ENCODE measurements around the gene PTPRF.

The PTPRF gene

DNA sequence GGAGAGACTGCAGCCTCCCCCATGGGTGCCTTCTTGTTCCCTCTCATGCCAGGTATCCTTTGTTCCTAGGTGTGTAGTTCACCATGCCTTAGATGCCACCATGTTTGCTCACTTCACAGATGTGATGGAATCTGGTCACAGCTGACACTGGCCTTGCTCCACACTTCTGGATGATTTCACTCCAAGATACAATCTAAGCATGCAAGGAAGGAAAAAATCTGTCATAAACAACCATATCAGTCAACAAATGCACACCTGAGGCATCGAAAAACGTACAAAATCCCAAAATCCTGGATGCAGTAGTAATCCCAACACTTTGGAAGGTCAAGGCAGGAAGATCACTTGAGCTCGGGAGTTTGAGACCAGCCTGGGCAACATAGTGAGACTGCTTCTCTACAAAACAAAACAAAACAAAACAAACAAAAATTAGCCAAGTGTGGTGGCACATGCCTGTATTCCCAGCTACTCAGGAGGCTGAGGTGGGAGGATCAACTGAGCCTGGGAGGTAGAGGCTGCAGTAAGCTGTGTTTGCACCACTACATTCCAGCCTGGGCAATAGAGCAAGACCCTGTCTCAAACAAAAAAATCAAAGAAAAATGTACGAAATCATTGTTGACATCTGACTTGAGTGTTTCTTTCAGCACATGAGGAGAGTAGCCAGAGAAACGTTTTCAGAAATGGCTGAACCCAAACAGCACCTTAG lies 17.1 kb upstream of the PTPRF start:
- DNase-seq = no peak

DNA sequence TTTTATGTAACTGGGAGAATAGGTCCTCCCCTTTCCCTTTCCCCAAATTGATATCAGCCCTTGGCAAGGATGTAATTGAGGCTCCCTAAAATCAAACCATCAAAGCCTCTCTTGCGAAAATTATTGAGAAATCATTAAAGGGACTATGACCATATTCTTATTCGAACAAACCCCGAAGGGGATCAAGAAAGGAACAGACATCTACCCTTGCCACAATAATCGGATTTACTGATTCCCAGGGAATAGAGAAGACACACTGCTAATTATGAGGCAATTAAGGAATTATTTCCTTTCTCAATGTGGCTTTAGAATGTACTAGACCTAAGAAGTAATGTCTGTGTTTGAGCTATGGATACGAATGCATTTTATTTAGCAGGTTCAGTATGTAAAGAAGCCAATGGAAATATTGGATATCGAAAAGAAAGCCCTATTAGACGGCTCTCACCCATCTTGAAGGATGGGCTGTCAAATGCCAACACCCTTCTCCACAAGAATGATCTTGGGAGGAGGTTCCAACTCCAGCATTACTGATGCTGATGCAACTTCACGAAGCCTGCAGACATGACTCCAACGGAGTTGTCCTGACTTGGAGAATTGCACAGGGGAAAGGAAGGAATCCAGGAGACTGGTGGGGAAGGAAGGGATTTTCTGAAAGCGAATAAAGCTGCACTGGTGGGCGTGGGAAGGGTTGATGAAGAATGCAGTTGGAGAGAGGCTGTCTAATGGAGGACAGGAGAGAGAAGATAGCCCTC lies 11.6 kb upstream of the PTPRF start:
- DNase-seq = no peak

DNA sequence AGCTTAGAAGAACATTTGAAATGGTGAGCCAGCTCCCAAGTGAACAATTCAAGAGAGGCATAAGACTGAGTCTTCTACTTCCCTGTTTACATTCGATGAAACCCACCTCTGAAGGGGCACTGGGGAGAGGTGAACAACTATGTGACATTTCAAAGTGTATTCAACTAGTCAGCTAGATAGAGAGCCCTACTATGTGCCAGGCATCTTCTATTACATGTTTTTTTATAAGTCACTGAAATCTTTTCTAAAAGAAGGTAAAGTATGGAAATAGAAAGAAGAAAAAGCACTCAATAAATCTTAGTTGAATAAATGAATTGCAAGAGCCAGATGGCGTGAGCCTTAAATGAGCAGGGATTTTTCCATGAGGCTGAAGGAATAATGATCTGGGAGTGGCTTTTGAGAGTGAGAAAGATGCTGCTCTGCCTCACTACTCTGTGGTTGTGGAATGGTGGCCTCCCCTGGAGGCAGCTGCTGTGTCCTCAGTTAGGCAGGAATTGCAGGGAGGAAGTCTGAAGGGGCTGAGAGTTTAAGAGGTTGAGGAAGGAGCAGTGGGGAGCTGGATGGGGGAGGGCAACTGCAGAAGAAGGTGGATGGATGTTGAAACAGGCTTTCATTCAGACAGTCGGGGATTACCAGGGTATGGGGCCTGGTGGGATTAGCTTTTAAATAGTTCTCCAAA lies 10.4 kb upstream of the PTPRF start:
- no peak for DNase-seq

DNA sequence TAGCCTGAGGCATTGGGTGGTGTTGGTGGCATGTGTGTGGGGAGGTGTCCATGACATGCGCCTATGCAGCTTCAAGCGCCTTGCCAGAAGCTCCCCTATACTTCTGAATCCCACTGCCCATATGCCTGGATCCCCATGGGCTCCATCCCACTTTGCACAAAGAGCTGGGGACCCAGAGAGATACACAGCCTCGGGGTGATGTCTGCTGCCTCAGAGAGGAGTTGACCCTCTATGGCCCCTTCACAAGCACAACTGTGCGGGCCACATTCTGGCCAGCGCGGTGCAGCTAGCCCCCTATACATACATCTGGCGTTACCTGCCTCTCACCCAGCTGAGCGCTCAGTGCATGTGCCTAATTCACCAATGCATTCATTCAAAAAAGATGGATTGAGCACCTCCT lies 9.6 kb upstream of the PTPRF start:
- no peak for DNase-seq

DNA sequence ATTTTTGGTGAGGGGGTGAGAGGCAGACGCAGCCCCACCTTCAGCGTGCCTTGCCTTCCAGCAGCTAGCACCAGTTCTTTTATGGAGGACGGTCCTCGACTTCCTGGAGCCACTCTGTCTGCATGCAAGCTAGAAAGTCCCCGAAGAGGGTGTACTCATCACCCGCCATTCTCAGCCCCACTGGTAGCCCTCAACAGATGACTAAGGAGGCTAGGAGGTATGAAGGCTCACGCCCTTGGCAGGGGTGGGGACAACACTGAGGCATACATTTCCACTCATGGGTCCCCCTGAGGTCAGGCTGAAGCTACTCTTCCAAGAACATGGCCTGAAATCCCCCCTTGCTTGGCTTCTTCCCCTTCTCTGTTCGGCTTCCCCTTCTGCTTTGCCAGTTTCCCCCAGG lies 8.9 kb upstream of the PTPRF start:
- DNase-seq = no peak

DNA sequence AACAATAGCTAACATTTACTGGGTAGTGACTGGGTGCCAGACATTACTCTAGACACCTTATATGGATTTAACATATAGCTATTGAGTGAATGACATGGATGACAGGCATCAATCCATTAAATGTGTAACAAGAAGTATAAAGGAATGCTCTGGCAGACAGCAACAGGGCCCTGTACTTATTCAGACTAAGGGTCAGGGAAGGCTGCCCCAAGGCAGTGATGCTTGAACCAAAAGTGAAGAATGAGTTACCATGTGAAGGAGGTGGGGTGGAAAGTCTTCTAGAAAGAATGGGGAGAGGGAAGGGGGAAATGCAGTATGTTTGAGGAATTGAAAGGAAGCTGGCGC lies 8.3 kb upstream of the PTPRF start:
- no peak for DNase-seq

DNA sequence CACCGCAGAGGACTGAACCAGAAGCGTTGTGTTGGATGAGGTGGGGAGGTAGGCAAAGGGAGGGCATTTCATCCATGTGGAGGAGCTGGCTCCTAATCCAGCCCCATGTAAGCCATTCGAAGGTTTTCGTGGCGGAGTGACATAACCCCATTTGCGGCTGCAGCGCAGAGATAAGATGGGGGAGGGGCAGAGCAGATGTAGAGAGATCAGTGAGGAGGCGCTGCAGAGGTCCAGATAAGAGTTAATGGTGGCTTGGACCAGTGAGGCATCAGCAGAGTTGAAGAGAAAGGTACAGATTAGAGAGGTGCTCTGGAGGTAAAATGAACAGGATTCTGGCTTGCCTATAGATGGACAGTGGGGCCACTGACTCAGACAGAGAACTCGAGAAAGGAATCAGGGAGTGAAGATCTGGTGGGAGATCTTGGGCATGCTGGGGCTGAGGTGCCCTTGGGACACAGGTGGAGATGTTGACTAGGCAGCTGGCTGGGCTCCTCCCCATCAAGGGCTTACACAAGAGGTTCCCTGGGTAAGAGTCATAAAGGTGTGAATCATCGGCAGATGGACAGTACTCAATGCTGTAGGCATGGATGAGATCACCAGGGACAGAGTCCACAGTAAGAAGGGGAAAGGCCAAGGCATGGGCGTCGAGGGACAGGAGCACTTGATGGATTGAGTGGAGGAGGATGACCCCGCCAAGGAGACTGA lies 7.8 kb upstream of the PTPRF start:
- no peak for DNase-seq

DNA sequence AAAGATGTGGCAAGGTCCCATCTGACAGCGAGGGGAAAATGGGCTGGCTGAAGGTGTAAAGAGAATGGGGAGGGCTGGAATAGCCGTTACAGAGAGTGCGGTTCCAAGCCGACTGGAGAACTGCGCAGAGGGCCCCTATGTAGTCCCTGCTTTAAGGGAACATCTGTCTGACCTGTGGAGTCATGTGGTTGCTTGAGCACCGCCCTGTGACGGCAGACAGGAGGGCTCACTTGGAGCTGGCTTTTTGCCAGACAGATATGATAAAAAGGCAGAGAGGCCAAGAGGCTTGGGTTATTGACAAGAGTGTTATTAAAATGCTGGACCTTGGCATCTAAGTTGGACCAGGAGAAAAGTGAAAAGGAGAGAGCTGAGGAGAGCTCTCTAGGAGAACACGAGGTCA lies 5.9 kb upstream of the PTPRF start:
- DNase-seq = no peak

DNA sequence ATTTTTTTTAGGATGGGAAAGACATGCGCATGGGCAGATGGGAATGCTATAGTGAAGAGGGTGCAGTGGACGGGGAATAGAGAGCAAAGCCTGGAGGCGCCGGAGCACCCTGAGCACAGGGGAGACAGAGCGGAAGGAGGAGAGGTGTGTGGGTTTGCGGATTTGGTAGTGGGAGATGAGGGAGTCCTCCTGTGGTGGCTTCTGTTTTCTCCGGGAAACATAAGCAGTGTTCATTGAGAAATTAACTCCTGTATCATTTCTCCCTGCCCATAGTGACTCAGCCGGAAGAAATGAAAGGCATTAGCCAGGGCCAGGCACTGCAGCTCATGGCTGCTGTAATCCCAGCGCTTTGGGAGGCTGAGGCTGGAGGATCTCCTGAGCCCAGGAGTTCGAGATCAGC lies 4.7 kb upstream of the PTPRF start:
- no peak for DNase-seq

DNA sequence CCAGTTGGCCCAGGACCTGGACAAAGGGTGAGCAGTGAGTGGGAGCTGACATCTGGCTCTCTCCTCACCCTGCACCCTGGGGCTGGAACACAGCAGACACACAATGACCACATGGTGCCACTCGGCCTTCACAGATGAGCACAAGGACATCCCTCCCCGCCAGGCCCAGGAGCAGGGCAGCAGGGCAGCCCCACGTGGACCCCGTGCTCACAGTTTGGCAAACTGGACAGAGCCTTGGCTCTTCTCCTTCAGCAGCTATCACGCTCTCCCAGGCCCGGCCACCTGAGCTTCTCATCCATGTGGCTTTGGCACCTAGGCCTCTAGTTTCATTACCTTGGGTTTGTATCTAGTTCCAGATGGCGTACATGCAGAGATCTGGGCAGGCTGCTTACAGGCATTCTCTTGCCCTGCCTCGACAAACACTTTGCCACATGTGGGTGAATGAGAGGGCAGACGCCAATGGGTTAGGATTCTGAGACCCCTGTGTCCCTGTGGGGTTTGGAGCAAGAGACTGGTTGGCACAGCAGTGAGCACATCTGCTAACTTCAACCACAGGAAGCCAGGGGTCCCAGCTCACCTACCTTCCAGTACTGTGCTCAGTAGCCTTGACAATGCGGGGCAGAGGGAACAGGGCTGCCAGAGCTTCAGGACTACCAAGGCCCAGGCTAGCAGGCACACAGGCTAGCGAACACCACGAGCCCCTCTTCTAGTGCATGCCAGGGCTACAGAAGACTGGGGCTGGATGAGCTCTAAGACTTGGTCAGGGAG lies 3.4 kb upstream of the PTPRF start:
- no peak for DNase-seq

DNA sequence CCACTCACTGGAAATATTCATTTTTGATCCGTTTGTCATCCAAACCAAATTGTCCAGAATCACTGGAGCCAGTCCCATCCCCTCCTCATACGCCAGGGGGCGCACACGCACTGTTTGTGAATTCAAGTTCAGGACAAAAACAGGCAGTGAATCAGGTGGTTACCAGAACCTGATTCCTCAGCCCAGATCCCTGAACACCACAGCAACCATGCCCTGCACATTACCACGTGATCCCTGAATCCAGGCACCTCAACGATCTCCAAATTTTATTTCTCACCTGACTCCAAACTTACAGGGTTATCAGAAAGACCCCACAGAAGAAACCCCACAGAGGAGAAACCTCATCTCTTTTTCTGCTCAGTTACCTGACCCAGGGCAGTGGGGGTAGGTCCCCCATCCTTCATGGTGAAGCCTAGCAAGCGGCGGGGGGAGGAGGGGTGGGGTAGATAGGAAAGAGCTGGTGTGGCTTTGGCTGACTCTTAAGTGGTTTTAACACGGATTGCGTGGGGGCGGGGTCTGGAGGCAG lies 1.4 kb upstream of the PTPRF start:
- peak; percentile 76 for DNase-seq

DNA sequence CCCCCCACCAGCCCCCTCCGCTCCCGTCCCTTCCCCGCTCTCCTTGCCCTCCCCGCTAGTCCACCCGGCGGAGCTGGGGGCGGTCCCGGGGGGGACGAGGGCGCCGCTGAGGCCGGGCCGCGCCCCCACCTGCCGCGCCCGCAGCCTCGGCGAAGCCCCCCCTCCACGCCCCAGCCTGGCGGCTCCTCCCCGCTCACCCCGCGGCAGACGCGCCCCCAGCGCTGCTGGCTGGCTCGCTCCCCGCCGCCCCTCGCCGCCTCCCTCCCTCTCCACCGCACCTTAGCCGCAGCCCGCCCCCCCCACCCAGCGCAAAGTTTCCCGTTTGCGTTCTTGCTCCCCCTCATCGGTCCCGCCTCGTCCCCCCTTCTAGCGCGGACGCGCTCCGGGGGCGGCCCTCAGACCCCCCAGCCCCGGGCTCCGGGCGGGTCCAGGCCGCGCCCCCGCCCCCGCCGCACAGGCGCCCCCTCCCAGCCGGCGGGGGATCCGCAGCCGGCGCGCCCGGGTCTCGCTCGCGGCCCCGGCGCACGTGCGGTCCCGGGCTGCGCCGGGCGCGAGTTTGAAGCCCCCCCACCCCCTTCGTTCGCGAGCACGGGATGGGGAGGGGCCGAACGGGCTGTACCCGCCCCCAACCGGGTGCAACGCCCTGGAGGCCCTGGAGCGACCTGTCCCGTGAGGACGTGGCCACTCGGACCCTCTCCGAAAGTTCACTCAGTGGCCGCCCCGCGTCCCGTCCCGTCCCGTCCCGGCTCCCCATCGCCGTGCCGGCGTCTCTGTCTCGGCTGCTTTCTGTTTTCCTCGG lies 623 bp downstream of the PTPRF start:
- DNase-seq = no peak

DNA sequence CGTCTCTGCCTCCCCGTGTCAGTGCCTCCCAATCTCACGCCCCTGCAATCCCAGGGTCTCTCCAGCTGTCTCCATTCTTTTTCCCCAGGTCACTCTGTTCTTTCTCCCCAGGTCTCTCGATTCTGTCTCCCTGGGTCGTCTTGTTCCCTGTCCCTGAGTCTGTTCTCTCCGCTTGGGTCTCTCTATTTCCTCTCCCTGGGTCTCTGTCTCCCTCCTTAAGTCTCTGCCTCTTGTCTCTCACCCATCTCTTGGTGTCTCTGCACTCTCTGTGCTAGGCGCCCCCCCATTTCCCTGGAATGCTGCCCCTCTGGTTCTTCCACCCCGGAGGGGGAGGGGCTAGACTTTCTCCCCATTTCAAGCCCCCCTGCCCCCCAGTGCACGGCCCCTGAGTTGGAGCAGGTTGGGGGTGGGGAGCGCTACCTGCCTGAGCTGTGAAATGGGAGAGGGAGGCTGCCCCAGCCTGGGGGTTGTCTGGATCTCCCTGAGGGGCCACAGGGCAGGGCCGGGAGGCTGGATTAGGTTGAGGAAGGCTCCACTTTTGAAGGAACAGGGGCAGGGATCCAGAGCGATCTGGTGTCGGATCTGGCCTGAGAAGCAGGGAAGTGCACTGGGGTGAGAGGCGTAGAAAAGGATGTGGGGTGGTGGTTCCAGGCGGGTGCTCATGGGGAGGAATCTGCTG lies 1.4 kb downstream of the PTPRF start:
- no peak for DNase-seq

DNA sequence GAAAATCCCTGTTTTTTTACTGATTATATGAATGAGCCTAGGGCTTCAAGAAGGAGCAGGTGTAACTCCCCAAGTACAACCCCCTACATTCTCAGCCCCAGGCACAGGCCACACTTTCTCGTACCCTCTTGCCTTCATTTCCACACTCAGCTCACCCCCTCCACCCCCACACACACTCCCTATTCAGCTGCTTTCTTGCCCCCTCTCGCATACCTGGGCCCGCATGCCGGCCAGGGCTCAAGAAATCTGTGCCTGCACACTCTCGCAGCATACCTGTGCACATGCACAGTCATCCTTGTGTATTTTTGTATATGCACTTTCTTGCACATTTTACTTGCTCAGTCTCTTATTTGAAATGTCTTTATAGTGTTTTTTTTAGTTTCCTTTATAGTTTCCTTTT lies 2.0 kb downstream of the PTPRF start:
- DNase-seq = no peak

DNA sequence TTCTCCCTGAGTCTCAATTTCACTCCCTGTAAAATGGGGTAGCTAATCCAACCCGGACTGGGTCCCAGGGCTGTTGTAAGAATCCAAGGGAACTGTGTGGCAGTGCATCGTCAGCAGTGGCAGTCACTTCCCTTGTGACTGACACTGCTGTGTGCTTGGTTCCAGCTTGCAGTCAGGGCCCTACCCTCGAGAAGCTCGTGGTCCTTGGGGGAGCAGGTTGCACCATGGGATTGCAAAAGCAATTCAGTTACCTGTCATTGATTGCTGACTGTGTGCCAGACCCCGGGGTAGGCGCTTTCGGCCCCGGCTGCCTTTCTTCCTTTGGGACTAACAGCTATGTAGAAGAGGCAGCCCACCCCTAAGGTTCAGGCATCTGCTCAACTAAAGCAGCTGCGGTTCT lies 2.9 kb downstream of the PTPRF start:
- no peak for DNase-seq

DNA sequence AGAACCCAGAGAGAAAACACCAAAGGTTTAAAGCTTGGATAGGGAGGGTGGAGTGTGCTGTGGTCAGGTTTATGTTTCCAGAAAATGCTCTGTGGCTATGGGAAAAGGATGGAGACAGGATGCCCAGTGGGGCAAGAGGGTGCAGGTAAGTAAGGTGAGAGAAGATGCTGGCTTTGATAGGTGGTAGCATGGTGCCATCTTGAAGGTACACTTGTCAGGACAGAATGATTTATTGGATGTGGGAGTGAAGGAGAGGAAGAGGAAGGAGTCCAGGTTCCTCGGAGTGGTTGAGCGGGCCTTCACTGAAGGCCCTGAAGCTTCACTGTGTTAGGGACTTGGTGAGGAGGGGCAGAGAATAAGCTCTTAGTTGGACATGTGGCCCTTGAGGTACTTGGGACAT lies 3.6 kb downstream of the PTPRF start:
- no peak for DNase-seq

DNA sequence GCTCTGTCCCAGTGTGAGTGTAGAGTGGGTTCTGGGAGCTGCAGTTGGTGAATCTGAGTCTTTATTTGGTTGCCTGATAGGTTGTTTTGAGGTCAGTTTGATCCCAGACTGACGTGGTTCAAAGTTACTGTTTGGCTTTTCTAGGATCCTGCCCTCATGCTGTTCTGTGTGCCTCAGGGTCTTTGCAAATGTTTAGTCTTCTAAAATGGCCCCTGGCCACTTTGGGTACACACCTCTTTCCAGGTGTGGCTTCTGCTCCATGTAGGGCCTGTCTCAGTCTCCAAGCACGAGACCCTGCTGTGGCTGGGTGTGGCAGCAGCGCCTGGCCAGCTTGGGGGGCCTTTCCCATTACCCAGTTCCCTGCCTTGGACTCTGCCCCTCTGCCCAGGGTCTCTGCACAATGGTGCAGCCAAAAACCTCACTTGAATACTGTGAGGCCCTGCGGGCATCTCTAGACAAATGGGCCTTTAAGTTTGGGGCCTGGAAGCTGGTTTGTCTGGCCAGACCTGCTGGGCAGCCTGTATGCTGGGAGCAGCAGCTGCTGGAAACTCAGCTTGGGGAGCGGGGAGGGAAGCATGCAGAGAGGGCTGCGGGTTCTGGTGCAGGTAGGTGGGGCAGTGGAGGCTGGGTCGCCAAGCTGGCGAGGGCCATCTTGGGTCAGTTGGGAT lies 5.6 kb downstream of the PTPRF start:
- DNase-seq = no peak

DNA sequence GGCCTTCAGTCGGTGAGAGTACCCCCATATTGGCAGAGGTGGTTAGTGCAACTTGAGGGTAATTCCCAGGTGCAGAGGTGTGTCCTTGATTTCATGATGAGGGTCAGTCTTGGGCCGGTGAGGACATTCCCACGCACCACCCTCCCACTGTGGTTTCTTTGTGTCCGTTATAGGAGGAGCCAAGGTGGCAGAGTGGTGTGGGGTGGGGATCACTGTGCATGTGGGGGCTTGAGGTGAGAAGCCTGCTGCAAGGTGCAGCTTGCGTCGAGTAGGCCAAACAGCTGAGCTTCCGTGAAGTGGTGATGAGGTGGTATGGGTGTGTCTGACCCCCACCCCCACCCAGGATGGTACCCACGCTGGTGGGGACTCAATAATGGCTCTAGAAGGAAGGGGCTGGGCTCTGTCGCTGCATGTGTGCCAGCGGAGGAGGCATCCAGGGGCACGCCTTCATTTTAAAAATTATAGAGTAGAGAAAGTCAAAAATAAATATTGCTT lies 6.2 kb downstream of the PTPRF start:
- no peak for DNase-seq

DNA sequence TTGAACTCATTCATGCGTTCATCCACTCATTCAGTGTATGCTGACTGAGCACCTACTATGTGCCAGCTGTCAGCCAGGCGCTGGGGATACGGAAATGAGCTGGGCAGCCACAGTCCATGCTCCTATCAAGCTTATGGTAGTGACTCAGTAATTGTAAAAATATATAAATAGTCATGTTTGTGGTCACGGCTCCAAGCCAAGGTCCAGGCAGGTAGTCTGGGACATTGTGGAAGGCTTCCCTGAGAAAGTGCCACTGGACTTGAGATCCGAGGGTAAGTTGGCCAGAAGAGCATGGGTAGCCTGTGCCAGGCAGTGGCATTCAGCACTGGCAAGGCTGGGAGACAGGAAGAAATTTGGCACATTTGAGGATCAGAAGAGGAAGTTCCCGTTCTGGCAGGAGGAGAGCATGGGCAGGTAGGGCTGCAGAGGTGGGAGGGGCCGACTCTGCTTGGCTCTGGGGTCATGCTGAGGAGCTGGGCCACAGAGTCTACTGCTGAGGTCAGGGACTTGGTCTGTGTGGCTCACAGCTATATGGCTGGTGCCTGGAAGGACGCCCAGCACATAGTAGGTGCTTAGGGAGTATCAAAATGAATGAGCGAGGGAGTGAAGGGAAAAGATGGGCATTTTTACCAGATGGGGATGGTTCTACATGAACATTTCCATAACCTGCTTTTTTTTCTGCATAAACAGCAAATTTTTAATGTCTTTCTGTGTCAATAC lies 6.9 kb downstream of the PTPRF start:
- DNase-seq = no peak

DNA sequence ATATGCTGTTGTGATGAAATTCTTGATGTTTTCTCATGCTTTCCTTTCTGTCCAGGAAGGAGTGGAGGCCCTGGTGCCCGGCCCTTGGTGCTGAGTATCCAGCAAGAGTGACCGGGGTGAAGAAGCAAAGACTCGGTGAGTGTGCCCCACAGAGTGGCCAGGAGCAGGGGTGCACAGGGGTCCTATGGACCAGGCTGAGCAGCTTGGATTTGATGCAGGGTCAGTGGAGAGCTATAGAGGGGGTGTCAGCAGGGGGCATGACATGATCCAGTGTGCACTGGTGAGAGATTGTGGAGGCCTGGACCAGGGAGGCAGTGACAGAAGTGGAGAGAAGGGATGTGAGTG lies 7.4 kb downstream of the PTPRF start:
- no peak for DNase-seq
